Measurements from ENCODE around the gene SRCAP.

The SRCAP gene

GRCh38 chr16:30780549-30780948 lies 81.6 kb downstream of the SRCAP start:
- TF ChIP-seq GATA1 (IDR thresholded peaks at IDR 0.05; ENCODE audit: low read depth, low read length) (no peak), POLR2A (IDR thresholded peaks at IDR 0.05; ENCODE audit: low read length) (no peak)
- no peak for DNase-seq

GRCh38 chr16:30782486-30783279 lies 83.7 kb downstream of the SRCAP start:
- TF ChIP-seq POLR2A (IDR thresholded peaks at IDR 0.05; ENCODE audit: low read length) (no peak), GATA1 (IDR thresholded peaks at IDR 0.05; ENCODE audit: low read depth, low read length) (no peak)
- DNase-seq, result no peak

- no peak for TF ChIP-seq GATA1 (IDR thresholded peaks at IDR 0.05; ENCODE audit: low read depth, low read length)
- TF ChIP-seq POLR2A (IDR thresholded peaks at IDR 0.05; ENCODE audit: low read length), result no peak
- DNase-seq, result no peak
These were observed 84.5 kb downstream of the SRCAP start for GRCh38 chr16:30783280-30784109.

GRCh38 chr16:30784215-30784614 lies 85.2 kb downstream of the SRCAP start:
- no peak for DNase-seq
- no peak for TF ChIP-seq GATA1 (IDR thresholded peaks at IDR 0.05; ENCODE audit: low read depth, low read length)
- no peak for TF ChIP-seq POLR2A (IDR thresholded peaks at IDR 0.05; ENCODE audit: low read length)

GRCh38 chr16:30785126-30786106 lies 86.4 kb downstream of the SRCAP start:
- TF ChIP-seq POLR2A (IDR thresholded peaks at IDR 0.05; ENCODE audit: low read length), result no peak
- no peak for TF ChIP-seq GATA1 (IDR thresholded peaks at IDR 0.05; ENCODE audit: low read depth, low read length)

GRCh38 chr16:30786115-30786935 lies 87.4 kb downstream of the SRCAP start:
- DNase-seq, result no peak
- TF ChIP-seq GATA1 (IDR thresholded peaks at IDR 0.05; ENCODE audit: low read depth, low read length) (no peak), POLR2A (IDR thresholded peaks at IDR 0.05; ENCODE audit: low read length) (no peak)

More at GRCh38 chr16:30785126-30786106, 86.4 kb downstream of the SRCAP start:
- DNase-seq, result no peak

GRCh38 chr16:30786936-30787612 lies 88.1 kb downstream of the SRCAP start, which contains the start of gene ZNF629:
Gene ZNF629, minus strand, starts transcription at chr16:30787205. Its CDS starts 2,723 bp downstream, at chr16:30784482.
- DNase-seq, result peak in 1 of 2 experiments; percentile 66
- TF ChIP-seq GATA1 (IDR thresholded peaks at IDR 0.05; ENCODE audit: low read depth, low read length), result no peak
- no peak for TF ChIP-seq POLR2A (IDR thresholded peaks at IDR 0.05; ENCODE audit: low read length)

- TF ChIP-seq POLR2A (IDR thresholded peaks at IDR 0.05; ENCODE audit: low read length) (no peak), GATA1 (IDR thresholded peaks at IDR 0.05; ENCODE audit: low read depth, low read length) (no peak)
- DNase-seq, result no peak
These were observed 88.8 kb downstream of the SRCAP start for GRCh38 chr16:30787613-30788378.

Measured in erythroblast (primary cell).